ENCODE results near the gene COL21A1.

The COL21A1 gene

GRCh38 chr6:56148488-56149186 is 98.7 kb downstream of the COL21A1 start:
- 94% methylated on average over 2 of the region's 2 CpGs for WGBS
- Histone ChIP-seq H3K27me3 (ENCODE audit: insufficient read depth, low read length) (no peaks in the 10 kb centered on the region), H3K9ac (ENCODE audit: low read depth, low read length) (no peak overlapping the region), H3K9me3 (ENCODE audit: insufficient read depth, low read depth, low read length) (peaks cover 12% of the 10 kb centered on the region; the same call in 1 of the 2 replicates), H3K36me3 (ENCODE audit: insufficient read depth, low read length) (no peaks in the 10 kb centered on the region), H3K27ac (ENCODE audit: low read depth, low read length) (no peak overlapping the region), H3K4me1 (ENCODE audit: insufficient read depth, low read length) (no peaks in the 10 kb centered on the region), H3K4me3 (ENCODE audit: low read length) (no peak overlapping the region)

GRCh38 chr6:56147766-56148165 is 99.6 kb downstream of the COL21A1 start:
- Histone ChIP-seq H3K9ac (ENCODE audit: low read depth, low read length) (no peak overlapping the region), H3K4me3 (ENCODE audit: low read length) (no peak overlapping the region), H3K27me3 (ENCODE audit: insufficient read depth, low read length) (no peaks in the 10 kb centered on the region), H3K27ac (ENCODE audit: low read depth, low read length) (no peak overlapping the region), H3K9me3 (ENCODE audit: insufficient read depth, low read depth, low read length) (peaks cover 10% of the 10 kb centered on the region; the same call in 1 of the 2 replicates), H3K36me3 (ENCODE audit: insufficient read depth, low read length) (no peaks in the 10 kb centered on the region), H3K4me1 (ENCODE audit: insufficient read depth, low read length) (no peaks in the 10 kb centered on the region)
- 100% methylated on average over 2 of the region's 2 CpGs for WGBS

- Histone ChIP-seq H3K9ac (ENCODE audit: low read depth, low read length) (no peak overlapping the region), H3K4me3 (ENCODE audit: low read length) (no peak overlapping the region), H3K27ac (ENCODE audit: low read depth, low read length) (no peak overlapping the region), H3K9me3 (ENCODE audit: insufficient read depth, low read depth, low read length) (no peaks in the 10 kb centered on the region), H3K4me1 (ENCODE audit: insufficient read depth, low read length) (no peaks in the 10 kb centered on the region), H3K36me3 (ENCODE audit: insufficient read depth, low read length) (no peaks in the 10 kb centered on the region), H3K27me3 (ENCODE audit: insufficient read depth, low read length) (no peaks in the 10 kb centered on the region)
- WGBS, result 100% methylated on average over 1 of the region's 1 CpG
These were observed 101.3 kb downstream of the COL21A1 start for GRCh38 chr6:56146086-56146485.

- H3K9ac ChIP-seq (ENCODE audit: low read depth, low read length), result no peak overlapping the region
These were observed 101.8 kb downstream of the COL21A1 start for GRCh38 chr6:56145616-56146015.

GRCh38 chr6:56144538-56145324 is 102.6 kb downstream of the COL21A1 start:
- no peak overlapping the region for H3K9ac ChIP-seq (ENCODE audit: low read depth, low read length)
- no peaks in the 10 kb centered on the region for H3K9me3 ChIP-seq (ENCODE audit: insufficient read depth, low read depth, low read length)
- H3K4me1 ChIP-seq (ENCODE audit: insufficient read depth, low read length), result no peaks in the 10 kb centered on the region
- no peaks in the 10 kb centered on the region for H3K36me3 ChIP-seq (ENCODE audit: insufficient read depth, low read length)
- H3K27me3 ChIP-seq (ENCODE audit: insufficient read depth, low read length), result no peaks in the 10 kb centered on the region
- WGBS, result 89% methylated on average over 2 of the region's 4 CpGs
- no peak overlapping the region for H3K27ac ChIP-seq (ENCODE audit: low read depth, low read length)
- no peak overlapping the region for H3K4me3 ChIP-seq (ENCODE audit: low read length)

More at GRCh38 chr6:56145616-56146015, 101.8 kb downstream of the COL21A1 start:
- Histone ChIP-seq H3K9me3 (ENCODE audit: insufficient read depth, low read depth, low read length) (no peaks in the 10 kb centered on the region), H3K27me3 (ENCODE audit: insufficient read depth, low read length) (no peaks in the 10 kb centered on the region), H3K4me3 (ENCODE audit: low read length) (no peak overlapping the region), H3K27ac (ENCODE audit: low read depth, low read length) (no peak overlapping the region), H3K36me3 (ENCODE audit: insufficient read depth, low read length) (no peaks in the 10 kb centered on the region), H3K4me1 (ENCODE audit: insufficient read depth, low read length) (no peaks in the 10 kb centered on the region)
- no CpG with 5 or more reads among the region's 1 CpG for WGBS

- H3K27ac ChIP-seq (ENCODE audit: low read depth, low read length), result no peak overlapping the region
- H3K4me3 ChIP-seq (ENCODE audit: low read length), result no peak overlapping the region
- H3K9me3 ChIP-seq (ENCODE audit: insufficient read depth, low read depth, low read length), result no peaks in the 10 kb centered on the region
- no peak overlapping the region for H3K9ac ChIP-seq (ENCODE audit: low read depth, low read length)
- no peaks in the 10 kb centered on the region for H3K36me3 ChIP-seq (ENCODE audit: insufficient read depth, low read length)
- H3K27me3 ChIP-seq (ENCODE audit: insufficient read depth, low read length), result no peaks in the 10 kb centered on the region
- 95% methylated on average over 2 of the region's 2 CpGs for WGBS
- H3K4me1 ChIP-seq (ENCODE audit: insufficient read depth, low read length), result no peaks in the 10 kb centered on the region
These were observed 103.6 kb downstream of the COL21A1 start for GRCh38 chr6:56143796-56144195.

GRCh38 chr6:56140090-56140489 is 107.3 kb downstream of the COL21A1 start:
- Histone ChIP-seq H3K4me1 (ENCODE audit: insufficient read depth, low read length) (no peaks in the 10 kb centered on the region), H3K9ac (ENCODE audit: low read depth, low read length) (no peak overlapping the region), H3K9me3 (ENCODE audit: insufficient read depth, low read depth, low read length) (no peaks in the 10 kb centered on the region), H3K27me3 (ENCODE audit: insufficient read depth, low read length) (no peaks in the 10 kb centered on the region), H3K36me3 (ENCODE audit: insufficient read depth, low read length) (no peaks in the 10 kb centered on the region), H3K4me3 (ENCODE audit: low read length) (no peak overlapping the region), H3K27ac (ENCODE audit: low read depth, low read length) (no peak overlapping the region)

GRCh38 chr6:56115715-56116114 is 131.7 kb downstream of the COL21A1 start:
- Histone ChIP-seq H3K27me3 (ENCODE audit: insufficient read depth, low read length) (no peaks in the 10 kb centered on the region), H3K9me3 (ENCODE audit: insufficient read depth, low read depth, low read length) (no peaks in the 10 kb centered on the region), H3K9ac (ENCODE audit: low read depth, low read length) (no peak overlapping the region), H3K27ac (ENCODE audit: low read depth, low read length) (no peak overlapping the region), H3K36me3 (ENCODE audit: insufficient read depth, low read length) (no peaks in the 10 kb centered on the region), H3K4me3 (ENCODE audit: low read length) (no peak overlapping the region), H3K4me1 (ENCODE audit: insufficient read depth, low read length) (no peaks in the 10 kb centered on the region)

GRCh38 chr6:56109149-56109548 is 138.2 kb downstream of the COL21A1 start:
- Histone ChIP-seq H3K27me3 (ENCODE audit: insufficient read depth, low read length) (no peaks in the 10 kb centered on the region), H3K27ac (ENCODE audit: low read depth, low read length) (no peak overlapping the region), H3K36me3 (ENCODE audit: insufficient read depth, low read length) (no peaks in the 10 kb centered on the region), H3K4me1 (ENCODE audit: insufficient read depth, low read length) (no peaks in the 10 kb centered on the region), H3K9me3 (ENCODE audit: insufficient read depth, low read depth, low read length) (no peaks in the 10 kb centered on the region), H3K9ac (ENCODE audit: low read depth, low read length) (no peak overlapping the region), H3K4me3 (ENCODE audit: low read length) (no peak overlapping the region)

- Histone ChIP-seq H3K4me1 (ENCODE audit: insufficient read depth, low read length) (no peaks in the 10 kb centered on the region), H3K9ac (ENCODE audit: low read depth, low read length) (no peak overlapping the region), H3K9me3 (ENCODE audit: insufficient read depth, low read depth, low read length) (no peaks in the 10 kb centered on the region), H3K27me3 (ENCODE audit: insufficient read depth, low read length) (no peaks in the 10 kb centered on the region), H3K27ac (ENCODE audit: low read depth, low read length) (no peak overlapping the region), H3K4me3 (ENCODE audit: low read length) (no peak overlapping the region), H3K36me3 (ENCODE audit: insufficient read depth, low read length) (no peaks in the 10 kb centered on the region)
- WGBS, result 96% methylated on average over 1 of the region's 1 CpG
These were observed 141.1 kb downstream of the COL21A1 start for GRCh38 chr6:56106231-56106630.

GRCh38 chr6:56104591-56104990 is 142.8 kb downstream of the COL21A1 start:
- WGBS, result 100% methylated on average over 2 of the region's 2 CpGs
- Histone ChIP-seq H3K4me1 (ENCODE audit: insufficient read depth, low read length) (no peaks in the 10 kb centered on the region), H3K36me3 (ENCODE audit: insufficient read depth, low read length) (no peaks in the 10 kb centered on the region), H3K27me3 (ENCODE audit: insufficient read depth, low read length) (no peaks in the 10 kb centered on the region), H3K9me3 (ENCODE audit: insufficient read depth, low read depth, low read length) (no peaks in the 10 kb centered on the region), H3K27ac (ENCODE audit: low read depth, low read length) (no peak overlapping the region), H3K9ac (ENCODE audit: low read depth, low read length) (no peak overlapping the region), H3K4me3 (ENCODE audit: low read length) (no peak overlapping the region)
